Prostate gland (tissue), 2 donors: Measurements from ENCODE around the gene RNH1. TPM values are rescaled to one million over a fixed set of nuclear protein-coding genes. Genes with fewer than 3 reads are reported as not detected.

Experiments
- DNase-seq: peaks from one replicate; pipeline ENCODE4 v3.0.0-alpha.2; 2019; ENCODE audit warnings: low spot score
- H3K27ac ChIP-seq, 2 donors: fragments of 200-600 bp; sonication (generic); 2 replicates each; pipeline ENCODE4 v1.5.1; 2017 to 2019
- H3K27me3 ChIP-seq: fragments of 200-600 bp; sonication (generic); replicated peaks from 2 replicates; pipeline ENCODE4 v1.5.1; 2019; ENCODE audit not compliant: insufficient read depth
- H3K36me3 ChIP-seq, 2 donors: fragments of 200-600 bp; sonication (generic); 1 replicate in 1 of 2; 2 replicates in 1 of 2; pipeline versions ENCODE4 v1.5.1 to v1.8.1; 2017 to 2019
- H3K4me1 ChIP-seq: fragments of 200-600 bp; sonication (generic); replicated peaks from 2 replicates; pipeline ENCODE4 v1.5.1; 2019
- H3K4me3 ChIP-seq, 2 donors: fragments of 200-600 bp; sonication (generic); 2 replicates each; pipeline ENCODE4 v1.5.1; 2017 to 2019
- H3K9me3 ChIP-seq: fragments of 200-600 bp; sonication (generic); 2 replicates; pipeline ENCODE4 v1.5.1; 2017
- CTCF ChIP-seq, 4 experiments: fragments of 200-600 bp in 2 of 4; fragments of 450-650 bp in 2 of 4; sonication (generic) in 2 of 4; IDR thresholded peaks; 1 replicate in 3 of 4; 2 replicates in 1 of 4; pipeline ENCODE4 v1.5.1; 2016 to 2019; ENCODE audit warnings: antibody characterized with exemption in 4 of 4, mild to moderate bottlenecking in 2 of 4, moderate library complexity in 2 of 4
- POLR2A ChIP-seq: fragments of 450-650 bp; IDR thresholded peaks from one replicate; pipeline ENCODE4 v1.6.1; 2016; ENCODE audit warnings: antibody characterized with exemption, mild to moderate bottlenecking
- POLR2AphosphoS5 ChIP-seq: sonication (generic); formaldehyde crosslinking; IDR thresholded peaks from one replicate; pipeline ENCODE4 v1.6.1; 2017; ENCODE audit warnings: antibody characterized with exemption
- WGBS: methylation state at CpG from one replicate; pipeline ENCODE4 v1.1.5; 2018; 5-methylcytosine and 5-hydroxymethylcytosine counted together
- intact Hi-C: fragments of 100-400 bp; cut with DNase I; formaldehyde crosslinking; loops from one replicate; pipeline ENCODE4 v1.14.2; 2022
- total RNA-seq, 2 donors: library from RNA; depleted of rRNA; stranded (reverse); fragments of >200 nt; gene quantifications; one replicate each; pipeline ENCODE4 v1.1.0, GENCODE V29; 2016

The RNH1 gene
- total RNA-seq, 2 donors from 2014 or later = 221 to 272 TPM

- H3K4me3 ChIP-seq = no peak overlapping the region
- no peaks in the 10 kb centered on the region for H3K4me1 ChIP-seq
- intact Hi-C loops = no loop called here
- no peak for TF ChIP-seq CTCF (IDR thresholded peaks at IDR 0.05)
- 88% methylated on average over 15 of the region's 19 CpGs for WGBS
- no peak overlapping the region for H3K27ac ChIP-seq
- no peaks in the 10 kb centered on the region for H3K36me3 ChIP-seq
- H3K27me3 ChIP-seq = no peaks in the 10 kb centered on the region
- no peaks in the 10 kb centered on the region for H3K9me3 ChIP-seq
- DNase-seq = no peak
Measured at GRCh38 chr11:488579-488978, 18.5 kb downstream of the RNH1 start.

- no peak for DNase-seq
- H3K27me3 ChIP-seq = no peaks in the 10 kb centered on the region
- 95% methylated on average over 19 of the region's 25 CpGs for WGBS
- H3K27ac ChIP-seq = no peak overlapping the region
- no peak for TF ChIP-seq POLR2A
- TF ChIP-seq POLR2AphosphoS5 = no peak
- TF ChIP-seq CTCF (IDR thresholded peaks at IDR 0.05) = no peak
- no peak overlapping the region for H3K4me3 ChIP-seq
- intact Hi-C loops = no loop called here
- no peaks in the 10 kb centered on the region for H3K4me1 ChIP-seq
- no peaks in the 10 kb centered on the region for H3K36me3 ChIP-seq
- no peaks in the 10 kb centered on the region for H3K9me3 ChIP-seq
Measured at GRCh38 chr11:488062-488461, 19.0 kb downstream of the RNH1 start.

DNA sequence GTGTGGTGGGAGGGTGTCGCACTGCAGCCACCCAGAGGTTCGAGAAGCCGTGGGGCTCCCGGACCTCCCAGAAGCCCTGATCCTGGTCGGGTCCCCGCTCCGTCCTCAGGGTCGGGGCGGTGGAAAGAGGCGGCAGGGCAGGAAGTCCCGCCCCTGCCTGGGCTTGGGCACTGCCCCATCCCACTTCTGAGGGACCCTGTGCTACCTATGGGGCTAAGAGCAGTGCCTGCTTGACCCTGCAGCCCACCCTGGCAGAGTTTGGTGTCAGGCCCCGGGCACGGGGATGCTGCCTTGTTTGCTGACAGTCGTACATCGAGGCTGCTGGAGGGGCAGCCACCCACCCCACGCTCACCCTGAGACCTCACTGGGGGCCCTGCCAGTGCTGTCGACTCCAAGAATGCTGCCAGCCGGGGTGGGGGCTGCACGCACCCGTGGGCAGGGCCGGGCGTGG is 19.4 kb downstream of the RNH1 start:
- Histone ChIP-seq H3K27me3 (no peaks in the 10 kb centered on the region), H3K4me3 (no peak overlapping the region), H3K27ac (no peak overlapping the region), H3K36me3 (no peaks in the 10 kb centered on the region), H3K9me3 (no peaks in the 10 kb centered on the region), H3K4me1 (no peaks in the 10 kb centered on the region)
- 88% methylated on average over 22 of the region's 22 CpGs for WGBS
- no peak for DNase-seq
- intact Hi-C loops = no loop called here
- TF ChIP-seq POLR2AphosphoS5 (no peak), POLR2A (no peak), CTCF (IDR thresholded peaks at IDR 0.05) (no peak)

DNA sequence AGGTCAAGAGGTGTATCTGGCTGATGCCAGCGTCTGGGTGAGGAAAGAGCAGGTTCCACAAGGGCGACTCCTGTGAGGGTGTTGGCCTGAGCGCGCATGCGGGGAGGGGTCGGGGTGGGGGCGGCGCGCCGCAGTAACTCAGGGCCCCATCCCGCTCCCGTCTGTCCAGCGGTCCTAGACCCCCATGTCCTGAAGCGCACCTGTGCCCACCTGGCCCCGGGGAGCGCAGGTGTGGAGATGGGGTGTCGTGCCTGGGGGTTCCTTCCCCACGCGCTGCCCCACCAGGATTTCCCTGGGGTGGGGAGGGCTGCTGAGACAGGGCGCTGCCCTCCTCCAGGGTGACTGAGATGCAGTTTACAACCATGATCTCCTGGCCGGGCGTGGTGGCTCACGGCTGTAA is 20.9 kb downstream of the RNH1 start:
- no peaks in the 10 kb centered on the region for H3K9me3 ChIP-seq
- no peak for DNase-seq
- no peak overlapping the region for H3K27ac ChIP-seq
- no peaks in the 10 kb centered on the region for H3K27me3 ChIP-seq
- no peak overlapping the region for H3K4me3 ChIP-seq
- no peaks in the 10 kb centered on the region for H3K4me1 ChIP-seq
- 93% methylated on average over 23 of the region's 23 CpGs for WGBS
- no peaks in the 10 kb centered on the region for H3K36me3 ChIP-seq
- intact Hi-C loops = no loop called here
- no peak for TF ChIP-seq POLR2AphosphoS5
- TF ChIP-seq CTCF (IDR thresholded peaks at IDR 0.05) = no peak
- TF ChIP-seq POLR2A = no peak

- H3K27me3 ChIP-seq = no peaks in the 10 kb centered on the region
- intact Hi-C loops = no loop called here
- TF ChIP-seq POLR2AphosphoS5 (no peak), CTCF (IDR thresholded peaks at IDR 0.05) (no peak), POLR2A (no peak)
- no peak for DNase-seq
- 95% methylated on average over 38 of the region's 38 CpGs for WGBS
- H3K4me1 ChIP-seq = no peaks in the 10 kb centered on the region
- H3K9me3 ChIP-seq = no peaks in the 10 kb centered on the region
- H3K4me3 ChIP-seq = no peak overlapping the region
- no peaks in the 10 kb centered on the region for H3K36me3 ChIP-seq
- no peak overlapping the region for H3K27ac ChIP-seq
Measured at GRCh38 chr11:484616-485015, 22.4 kb downstream of the RNH1 start.
